HuH-7.5 (cell line): Measurements from ENCODE around the gene SDR9C7.
A peak's percentile ranks its signal among the peaks of the same experiment; 100 is the strongest.
"Not testable (repeated sequence)": the region's sequence is repeated elsewhere in the genome, so short reads cannot be mapped to it uniquely, and the experiment has no call there.

Experiments
- DNase-seq: peaks from one replicate; pipeline ENCODE4 v3.0.0; 2011; ENCODE audit warnings: low spot score

SDR9C7 gene

DNA sequence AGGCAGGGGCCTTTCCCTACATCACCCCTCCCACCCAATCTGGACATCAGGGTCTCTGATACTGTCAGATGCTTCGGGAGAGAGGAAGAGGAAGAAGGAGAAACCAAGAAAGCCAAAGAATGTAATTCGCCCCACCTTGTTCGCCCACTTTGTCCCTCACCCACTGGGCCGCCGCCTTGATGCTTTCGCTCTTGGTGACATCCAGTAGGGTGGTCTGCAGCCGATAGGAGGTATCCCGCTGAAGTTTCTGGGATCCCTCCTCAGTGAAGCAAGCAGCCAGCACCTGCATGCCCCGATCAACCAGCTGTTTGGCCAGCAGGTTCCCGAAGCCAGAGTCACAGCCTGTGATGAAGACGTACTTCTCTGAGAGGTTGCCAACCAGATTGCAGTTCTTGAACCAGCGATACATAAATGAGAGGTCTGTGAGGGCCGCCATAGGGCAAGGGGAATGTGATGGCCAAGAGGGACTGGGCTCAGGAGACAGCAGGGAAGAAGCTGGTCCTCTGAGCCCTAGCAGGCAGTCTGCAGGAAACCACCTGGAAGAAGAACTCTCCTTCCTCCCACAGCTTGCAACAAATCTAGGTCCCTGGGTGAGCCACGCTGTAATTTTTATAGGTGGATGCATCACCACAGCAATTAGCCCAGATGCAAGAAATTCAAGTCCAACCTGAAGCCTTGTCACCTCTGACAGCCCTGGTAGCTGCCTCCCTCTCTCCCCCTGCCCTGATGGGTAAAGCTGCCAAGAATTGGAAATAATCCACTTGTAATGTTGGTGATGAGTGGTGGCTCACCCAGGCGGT is at the start of gene SDR9C7:
SDR9C7 (minus strand) TSS at position 583 of the 800 bp plus-strand sequence; CDS start at position 436, 147 bp downstream.
- no peak for DNase-seq

DNA sequence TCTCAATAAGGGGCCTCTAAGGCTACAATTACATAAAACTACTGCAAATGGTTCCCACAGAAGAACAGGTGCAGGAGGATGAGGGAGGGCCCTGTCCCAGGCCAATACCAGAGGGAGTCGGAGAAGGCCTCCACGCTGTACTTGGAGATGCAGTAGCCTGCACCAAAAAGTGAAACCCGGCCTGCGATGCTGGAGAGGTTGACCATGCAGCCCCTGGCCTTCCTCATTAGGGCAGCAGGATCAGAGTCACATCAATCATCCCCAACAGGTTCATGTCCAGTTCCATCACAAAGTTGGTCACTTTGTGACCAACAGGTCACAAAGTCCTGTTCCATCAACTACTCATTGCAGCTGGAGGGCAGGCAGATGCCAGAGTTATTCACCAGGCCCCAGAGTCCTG is 49.2 kb upstream of the SDR9C7 start:
- no peak for DNase-seq

- DNase-seq = not testable (repeated sequence)
Observed at GRCh38 chr12:56982578-56983236, 48.5 kb upstream of the SDR9C7 start.

GRCh38 chr12:56980941-56981530 is 46.8 kb upstream of the SDR9C7 start:
- no peak for DNase-seq

DNA sequence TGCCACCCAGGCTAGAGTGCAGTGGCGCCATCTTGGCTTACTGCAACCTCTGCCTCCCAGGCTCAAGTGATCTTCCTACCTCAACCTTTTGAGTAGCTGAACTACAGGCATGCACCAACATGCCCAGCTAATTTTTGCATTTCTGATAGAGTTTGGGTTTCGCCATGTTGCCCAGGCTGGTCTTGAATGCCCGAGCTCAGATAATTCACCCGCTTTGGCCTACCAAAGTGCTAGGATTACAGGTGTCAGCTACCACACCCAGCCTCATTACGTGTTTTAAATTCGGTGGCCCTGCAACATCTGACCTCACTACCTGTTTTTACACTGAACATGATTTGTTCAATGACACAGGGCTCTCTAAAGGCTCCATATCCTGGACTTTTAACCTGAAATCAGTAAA is 46.1 kb upstream of the SDR9C7 start:
- DNase-seq = no peak

GRCh38 chr12:56979628-56980027 is 45.4 kb upstream of the SDR9C7 start:
- no peak for DNase-seq

DNA sequence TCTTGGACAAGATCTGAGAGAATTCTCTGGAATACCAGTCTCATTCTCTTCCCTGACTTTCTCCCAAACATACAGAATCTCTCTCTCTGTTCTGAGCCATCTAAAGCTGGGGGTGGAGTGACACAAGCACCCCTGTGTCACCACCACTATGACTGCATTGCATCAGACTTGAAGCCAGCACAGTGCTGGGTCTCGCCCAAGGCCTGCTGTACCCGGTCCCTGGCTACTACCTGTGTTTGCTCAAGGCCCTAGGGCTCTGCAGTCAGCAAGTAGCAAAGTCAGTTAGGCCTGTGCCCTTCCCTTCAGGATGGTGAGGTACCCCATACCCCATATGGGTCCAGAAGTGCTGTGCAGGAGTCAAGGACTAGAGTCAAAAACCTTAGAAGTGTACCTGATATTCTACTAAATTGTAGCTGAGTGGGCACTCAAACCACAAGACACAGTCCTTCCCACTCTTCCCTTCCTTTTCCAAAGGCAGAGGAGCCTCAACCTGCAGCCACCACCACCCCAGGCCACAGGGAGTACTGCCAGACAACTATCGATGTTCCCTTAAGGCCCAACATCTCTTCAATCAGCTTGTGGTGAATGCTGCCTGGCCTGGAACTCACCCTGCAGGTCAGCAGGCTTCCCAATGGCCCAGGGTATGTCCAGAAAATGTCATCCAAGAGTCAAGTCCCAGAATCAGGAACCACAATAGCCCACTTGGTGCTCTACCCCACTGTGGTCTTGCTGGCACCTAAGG is 44.4 kb upstream of the SDR9C7 start:
- no peak for DNase-seq

DNA sequence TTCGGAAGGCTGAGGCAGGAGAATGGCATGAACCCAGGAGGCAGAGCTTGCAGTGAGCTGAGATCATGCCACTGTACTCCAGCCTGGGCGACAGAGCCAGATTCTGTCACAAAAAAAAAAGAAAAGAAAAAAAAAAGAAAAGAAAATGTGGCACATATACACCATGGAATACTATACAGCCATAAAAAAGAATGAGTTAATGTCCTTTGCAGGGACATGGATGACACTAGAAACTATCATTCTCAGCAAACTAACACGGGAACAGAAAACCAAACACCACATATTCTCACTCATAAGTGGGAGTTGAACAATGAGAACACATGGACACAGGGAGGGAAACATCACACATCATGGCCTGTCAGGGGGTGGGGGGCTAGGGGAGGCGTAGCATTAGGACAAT is 43.2 kb upstream of the SDR9C7 start:
- not testable (repeated sequence) for DNase-seq

DNA sequence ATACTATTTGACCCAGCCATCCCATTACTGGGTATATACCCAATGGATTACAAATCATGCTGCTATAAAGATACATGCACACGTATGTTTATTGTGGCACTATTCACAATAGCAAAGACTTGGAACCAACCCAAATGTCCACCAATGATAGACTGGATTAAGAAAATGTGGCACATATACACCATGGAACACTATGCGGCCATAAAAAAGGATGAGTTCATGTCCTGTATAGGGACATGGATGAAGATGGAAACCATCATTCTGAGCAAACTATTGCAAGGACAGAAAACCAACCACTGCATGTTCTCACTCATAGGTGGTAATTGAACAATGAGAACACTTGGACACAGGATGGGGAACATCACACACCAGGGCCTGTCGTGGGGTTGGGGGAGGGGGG is 40.0 kb upstream of the SDR9C7 start:
- not testable (repeated sequence) for DNase-seq

DNA sequence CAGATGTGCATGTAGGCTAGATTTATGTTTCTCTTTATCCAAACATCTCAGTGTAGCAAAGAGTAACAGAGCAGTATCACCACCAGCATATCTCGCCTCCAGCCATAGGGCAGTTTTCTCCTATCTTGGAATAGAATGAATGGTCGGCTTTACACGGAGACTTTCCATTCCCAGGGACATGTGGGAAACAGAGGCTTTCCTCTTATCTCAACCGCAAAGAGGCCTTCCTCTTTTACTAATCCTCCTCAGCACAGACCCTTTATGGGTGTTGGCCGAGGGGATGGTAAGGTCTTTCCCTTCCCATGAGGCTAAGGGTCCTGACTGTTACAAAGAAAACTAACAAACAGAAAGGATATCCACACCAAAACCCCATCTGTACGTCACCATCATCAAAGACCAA is 34.7 kb upstream of the SDR9C7 start:
- not testable (repeated sequence) for DNase-seq

DNA sequence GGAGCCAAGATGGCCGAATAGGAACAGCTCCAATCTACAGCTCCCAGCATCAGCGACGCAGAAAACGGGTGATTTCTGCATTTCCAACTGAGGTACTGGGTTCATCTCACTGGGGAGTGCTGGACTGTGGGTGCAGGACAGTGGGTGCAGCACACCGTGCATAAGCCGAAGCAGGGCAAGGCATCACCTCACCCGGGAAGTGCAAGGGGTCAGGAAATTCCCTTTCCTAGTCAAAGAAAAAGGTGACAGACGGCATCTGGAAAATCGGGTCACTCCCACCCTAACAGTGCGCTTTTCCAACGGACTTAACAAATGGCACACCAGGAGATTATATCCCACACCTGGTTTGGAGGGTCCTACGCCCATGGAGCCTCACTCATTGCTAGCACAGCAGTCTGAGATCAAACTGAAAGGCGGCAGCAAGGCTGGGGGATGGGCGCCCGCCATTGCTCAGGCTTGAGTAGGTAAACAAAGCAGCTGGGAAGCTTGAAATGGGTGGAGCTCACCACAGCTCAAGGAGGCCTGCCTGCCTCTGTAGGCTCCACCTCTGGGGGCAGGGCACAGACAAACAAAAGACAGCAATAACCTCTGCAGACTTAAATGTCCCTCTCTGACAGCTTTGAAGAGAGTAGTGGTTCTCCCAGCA is 31.9 kb upstream of the SDR9C7 start:
- not testable (repeated sequence) for DNase-seq

DNA sequence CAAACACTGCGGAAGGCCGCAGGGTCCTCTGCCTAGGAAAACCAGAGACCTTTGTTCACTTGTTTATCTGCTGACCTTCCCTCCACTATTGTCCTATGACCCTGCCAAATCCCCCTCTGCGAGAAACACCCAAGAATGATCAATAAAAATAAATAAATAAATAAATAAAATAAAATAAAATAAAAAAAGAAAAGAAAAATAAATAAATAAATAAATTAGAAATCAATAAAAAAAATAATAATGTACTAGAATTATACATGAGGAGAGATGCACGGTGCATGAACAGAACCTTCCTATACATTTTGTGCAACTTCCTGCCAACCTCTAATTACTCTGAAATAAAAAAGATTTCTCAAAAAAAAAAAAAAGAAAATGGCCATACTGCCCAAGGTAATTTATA is 30.9 kb upstream of the SDR9C7 start:
- not testable (repeated sequence) for DNase-seq

DNA sequence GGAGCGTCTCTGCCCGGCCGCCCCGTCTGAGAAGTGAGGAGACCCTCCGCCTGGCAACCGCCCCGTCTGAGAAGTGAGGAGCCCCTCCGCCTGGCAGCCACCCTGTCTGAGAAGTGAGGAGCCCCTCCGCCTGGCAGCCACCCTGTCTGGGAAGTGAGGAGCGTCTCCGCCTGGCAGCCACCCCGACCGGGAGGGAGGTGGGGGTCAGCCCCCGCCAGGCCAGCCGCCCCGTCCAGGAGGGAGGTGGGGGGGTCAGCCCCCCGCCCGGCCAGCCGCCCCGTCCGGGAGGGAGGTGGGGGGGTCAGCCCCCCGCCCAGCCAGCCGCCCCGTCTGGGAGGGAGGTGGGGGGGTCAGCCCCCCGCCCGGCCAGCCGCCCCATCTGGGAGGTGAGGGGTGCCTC is 29.3 kb upstream of the SDR9C7 start:
- not testable (repeated sequence) for DNase-seq

GRCh38 chr12:56962247-56962646 is 28.0 kb upstream of the SDR9C7 start:
- not testable (repeated sequence) for DNase-seq

- DNase-seq = no peak
Observed at GRCh38 chr12:56958422-56958821, 24.2 kb upstream of the SDR9C7 start.

- DNase-seq = no peak
Observed at GRCh38 chr12:56957229-56958052, 23.2 kb upstream of the SDR9C7 start, which contains the start of gene RDH16. RDH16 (minus strand) TSS chr12:56957608; CDS start chr12:56957462, 146 bp downstream.

DNA sequence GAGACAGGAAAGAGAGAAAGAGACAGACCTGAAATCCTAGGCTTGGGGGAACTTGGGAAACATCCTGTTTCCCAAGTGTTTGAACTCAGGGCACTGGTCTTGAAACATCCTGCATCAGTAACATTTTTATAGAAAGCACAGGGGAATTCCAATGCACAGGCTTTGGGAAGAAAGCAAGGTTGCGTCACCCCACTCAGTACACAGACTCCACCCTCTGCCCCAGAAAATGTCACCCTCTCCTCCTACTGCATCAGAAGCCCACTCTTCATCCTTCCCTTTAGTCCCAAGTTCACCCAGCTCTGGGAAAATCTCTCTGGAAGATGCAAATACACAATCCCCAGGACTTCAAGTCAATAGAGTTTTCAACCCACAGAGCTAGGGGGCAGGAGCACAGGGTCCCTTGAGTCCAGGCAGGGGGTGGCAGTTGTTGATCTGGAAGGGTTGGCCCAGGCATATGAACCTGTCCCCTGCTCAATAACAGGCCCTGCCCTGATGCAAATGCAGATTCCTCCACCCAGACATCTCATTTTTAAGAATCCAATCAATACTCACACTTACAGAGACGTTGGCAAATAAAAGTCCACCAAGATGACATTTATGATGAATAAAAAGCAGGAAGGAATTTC is 21.5 kb upstream of the SDR9C7 start:
- peak; percentile 37 for DNase-seq

GRCh38 chr12:56954958-56955355 is 20.7 kb upstream of the SDR9C7 start:
- no peak for DNase-seq

DNA sequence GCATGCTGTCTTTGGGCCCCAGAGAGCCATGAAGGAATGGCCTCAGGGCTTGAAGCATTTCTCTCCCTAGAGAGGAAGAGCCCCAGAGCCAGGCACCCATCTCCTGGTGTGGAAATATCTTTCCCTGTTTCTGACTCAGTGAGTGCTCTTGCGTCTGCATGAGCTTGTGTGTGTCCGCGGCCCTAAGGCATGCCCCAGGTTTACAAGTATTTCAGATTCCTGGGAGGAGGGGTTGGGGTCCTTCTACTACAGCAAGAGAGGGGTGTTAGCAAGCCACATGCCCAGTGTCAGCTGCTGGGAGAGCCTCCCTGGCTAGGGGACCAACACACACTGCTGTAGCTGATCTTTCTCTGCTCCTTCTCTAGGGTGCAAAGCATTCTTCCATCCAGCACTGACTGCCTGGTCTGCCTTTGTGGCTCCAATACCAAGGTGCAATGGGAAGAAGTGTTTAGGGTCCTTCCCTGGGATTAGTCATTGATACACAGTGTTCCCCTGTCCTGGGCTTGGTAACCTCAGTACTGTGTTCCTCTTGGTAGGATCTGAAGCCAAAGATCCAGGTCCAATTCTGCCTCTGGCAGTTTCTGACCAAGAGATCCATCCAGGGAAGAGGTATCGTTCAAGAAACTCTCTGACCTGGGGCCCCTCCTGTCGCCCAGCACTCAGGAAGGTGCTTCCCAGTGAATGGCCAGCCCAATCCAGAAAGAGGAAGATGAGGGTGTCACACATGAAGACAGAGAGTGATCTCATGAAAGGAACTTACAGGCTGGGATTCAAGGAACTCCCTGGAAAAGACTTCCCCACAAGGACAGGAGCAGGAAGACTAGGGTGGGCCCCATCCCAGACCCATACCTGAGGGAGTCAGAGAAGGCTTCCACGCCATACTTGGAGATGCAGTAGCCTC is 20.1 kb upstream of the SDR9C7 start:
- no peak for DNase-seq
